ENCODE measurements around the gene TRIM17. TPM values are rescaled to one million over a fixed set of nuclear protein-coding genes. Genes with fewer than 3 reads are reported as not detected.

TRIM17 gene
- total and polyA plus RNA-seq, 2 of the 13 experiments (the other 11 are each of a cell fraction or from before 2014, with no cell fraction given) = 0.32 to 0.64 TPM

GRCh38 chr1:228426518-228427175 lies 10.0 kb upstream of the TRIM17 start:
- Histone ChIP-seq H3K27ac (ENCODE audit: extremely low read length, insufficient read depth, low read length) (no peak overlapping the region), H3K9ac (ENCODE audit: insufficient read depth, low read depth, low read length) (no peak overlapping the region), H3K27me3 (ENCODE audit: control insufficient read depth in 1 of 2, insufficient read depth in 2 of 2, low read length in 2 of 2) (peaks cover 0 to 18% of the 10 kb centered on the region in 2 experiments; a peak in 3 of 5 replicates), H3K4me1 (ENCODE audit: insufficient read depth, low read length) (peaks cover 31% of the 10 kb centered on the region), H3K79me2 (ENCODE audit: insufficient read depth, low read length) (no peaks in the 10 kb centered on the region), H3K4me3 (replicated peaks in 1 of 3; ENCODE audit: insufficient read depth in 1 of 3, low read depth in 2 of 3, low read length in 3 of 3) (no peak overlapping the region), H2AFZ (ENCODE audit: low read length) (no peak overlapping the region), H3K9me3 (ENCODE audit: low read length) (no peaks in the 10 kb centered on the region), H3K4me2 (ENCODE audit: low read depth, low read length) (no peak overlapping the region), H4K20me1 (ENCODE audit: insufficient read depth, low read length) (no peaks in the 10 kb centered on the region), H3K36me3 (replicated peaks in 1 of 2; ENCODE audit: control insufficient read depth in 1 of 2, insufficient read depth in 2 of 2, low read length in 2 of 2) (no peaks in the 10 kb centered on the region)
- ATAC-seq (no peak), FAIRE-seq (no peak), DNase-seq (ENCODE audit: low spot score) (no peak)
- 56% methylated on average over 5 of the region's 5 CpGs for WGBS (ENCODE audit: low lambda C conversion rate)
- in situ Hi-C loops (cut with HindIII; ENCODE audit: extremely low pct_ligation_motif_present, low pct_unique_long_range_greater_than_20kb) (no loop called here), intact Hi-C loops (cut with micrococcal nuclease; ENCODE audit: unreplicated experiment) (no loop called here)
- TF ChIP-seq ZNF30 (CRISPR knock-in tag; IDR thresholded peaks at IDR 0.05) = no peak
- TF ChIP-seq ZXDC (CRISPR knock-in tag; IDR thresholded peaks at IDR 0.05) = no peak
- TF ChIP-seq, protein P1, sequence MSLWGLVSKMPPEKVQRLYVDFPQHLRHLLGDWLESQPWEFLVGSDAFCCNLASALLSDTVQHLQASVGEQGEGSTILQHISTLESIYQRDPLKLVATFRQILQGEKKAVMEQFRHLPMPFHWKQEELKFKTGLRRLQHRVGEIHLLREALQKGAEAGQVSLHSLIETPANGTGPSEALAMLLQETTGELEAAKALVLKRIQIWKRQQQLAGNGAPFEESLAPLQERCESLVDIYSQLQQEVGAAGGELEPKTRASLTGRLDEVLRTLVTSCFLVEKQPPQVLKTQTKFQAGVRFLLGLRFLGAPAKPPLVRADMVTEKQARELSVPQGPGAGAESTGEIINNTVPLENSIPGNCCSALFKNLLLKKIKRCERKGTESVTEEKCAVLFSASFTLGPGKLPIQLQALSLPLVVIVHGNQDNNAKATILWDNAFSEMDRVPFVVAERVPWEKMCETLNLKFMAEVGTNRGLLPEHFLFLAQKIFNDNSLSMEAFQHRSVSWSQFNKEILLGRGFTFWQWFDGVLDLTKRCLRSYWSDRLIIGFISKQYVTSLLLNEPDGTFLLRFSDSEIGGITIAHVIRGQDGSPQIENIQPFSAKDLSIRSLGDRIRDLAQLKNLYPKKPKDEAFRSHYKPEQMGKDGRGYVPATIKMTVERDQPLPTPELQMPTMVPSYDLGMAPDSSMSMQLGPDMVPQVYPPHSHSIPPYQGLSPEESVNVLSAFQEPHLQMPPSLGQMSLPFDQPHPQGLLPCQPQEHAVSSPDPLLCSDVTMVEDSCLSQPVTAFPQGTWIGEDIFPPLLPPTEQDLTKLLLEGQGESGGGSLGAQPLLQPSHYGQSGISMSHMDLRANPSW (CRISPR knock-in tag; IDR thresholded peaks at IDR 0.05; ENCODE audit: borderline replicate concordance) = no peak
- TF ChIP-seq, protein P2, sequence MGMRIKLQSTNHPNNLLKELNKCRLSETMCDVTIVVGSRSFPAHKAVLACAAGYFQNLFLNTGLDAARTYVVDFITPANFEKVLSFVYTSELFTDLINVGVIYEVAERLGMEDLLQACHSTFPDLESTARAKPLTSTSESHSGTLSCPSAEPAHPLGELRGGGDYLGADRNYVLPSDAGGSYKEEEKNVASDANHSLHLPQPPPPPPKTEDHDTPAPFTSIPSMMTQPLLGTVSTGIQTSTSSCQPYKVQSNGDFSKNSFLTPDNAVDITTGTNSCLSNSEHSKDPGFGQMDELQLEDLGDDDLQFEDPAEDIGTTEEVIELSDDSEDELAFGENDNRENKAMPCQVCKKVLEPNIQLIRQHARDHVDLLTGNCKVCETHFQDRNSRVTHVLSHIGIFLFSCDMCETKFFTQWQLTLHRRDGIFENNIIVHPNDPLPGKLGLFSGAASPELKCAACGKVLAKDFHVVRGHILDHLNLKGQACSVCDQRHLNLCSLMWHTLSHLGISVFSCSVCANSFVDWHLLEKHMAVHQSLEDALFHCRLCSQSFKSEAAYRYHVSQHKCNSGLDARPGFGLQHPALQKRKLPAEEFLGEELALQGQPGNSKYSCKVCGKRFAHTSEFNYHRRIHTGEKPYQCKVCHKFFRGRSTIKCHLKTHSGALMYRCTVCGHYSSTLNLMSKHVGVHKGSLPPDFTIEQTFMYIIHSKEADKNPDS (CRISPR knock-in tag; IDR thresholded peaks at IDR 0.05) = no peak
- TF ChIP-seq HNRNPLL (IDR thresholded peaks at IDR 0.05; ENCODE audit: low read depth, low read length, poor library complexity, severe bottlenecking) = no peak
- TF ChIP-seq IRF9 (CRISPR knock-in tag; IDR thresholded peaks at IDR 0.05; ENCODE audit: borderline replicate concordance) = no peak
- TF ChIP-seq ZNF275 (CRISPR knock-in tag; IDR thresholded peaks at IDR 0.05; ENCODE audit: borderline replicate concordance) = no peak
- TF ChIP-seq ZNF136 (CRISPR knock-in tag; IDR thresholded peaks at IDR 0.05; ENCODE audit: low read depth) = no peak
- TF ChIP-seq, protein P3, sequence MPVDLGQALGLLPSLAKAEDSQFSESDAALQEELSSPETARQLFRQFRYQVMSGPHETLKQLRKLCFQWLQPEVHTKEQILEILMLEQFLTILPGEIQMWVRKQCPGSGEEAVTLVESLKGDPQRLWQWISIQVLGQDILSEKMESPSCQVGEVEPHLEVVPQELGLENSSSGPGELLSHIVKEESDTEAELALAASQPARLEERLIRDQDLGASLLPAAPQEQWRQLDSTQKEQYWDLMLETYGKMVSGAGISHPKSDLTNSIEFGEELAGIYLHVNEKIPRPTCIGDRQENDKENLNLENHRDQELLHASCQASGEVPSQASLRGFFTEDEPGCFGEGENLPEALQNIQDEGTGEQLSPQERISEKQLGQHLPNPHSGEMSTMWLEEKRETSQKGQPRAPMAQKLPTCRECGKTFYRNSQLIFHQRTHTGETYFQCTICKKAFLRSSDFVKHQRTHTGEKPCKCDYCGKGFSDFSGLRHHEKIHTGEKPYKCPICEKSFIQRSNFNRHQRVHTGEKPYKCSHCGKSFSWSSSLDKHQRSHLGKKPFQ (CRISPR knock-in tag; IDR thresholded peaks at IDR 0.05; ENCODE audit: insufficient replicate concordance) = no peak
- TF ChIP-seq SIX1 (CRISPR knock-in tag; IDR thresholded peaks at IDR 0.05; ENCODE audit: borderline replicate concordance) = no peak
- TF ChIP-seq NFE2 (CRISPR knock-in tag; IDR thresholded peaks at IDR 0.05) = no peak
- ChIA-PET CTCF (ENCODE audit: low intra/inter-chr PET ratio, low total read pairs) (no interaction called here), POLR2A (no interaction called here)
- no TSS peak for BruUV-seq (replicated peaks)
